ENCODE measurements around the gene LGSN. TPM values are rescaled to one million over a fixed set of nuclear protein-coding genes. Genes with fewer than 3 reads are reported as not detected.

LGSN gene
- total and polyA plus RNA-seq, 2 of the 8 experiments (the other 6 are each of a cell fraction or from before 2014, with no cell fraction given) = 0.08 TPM; not detected in 1

DNA sequence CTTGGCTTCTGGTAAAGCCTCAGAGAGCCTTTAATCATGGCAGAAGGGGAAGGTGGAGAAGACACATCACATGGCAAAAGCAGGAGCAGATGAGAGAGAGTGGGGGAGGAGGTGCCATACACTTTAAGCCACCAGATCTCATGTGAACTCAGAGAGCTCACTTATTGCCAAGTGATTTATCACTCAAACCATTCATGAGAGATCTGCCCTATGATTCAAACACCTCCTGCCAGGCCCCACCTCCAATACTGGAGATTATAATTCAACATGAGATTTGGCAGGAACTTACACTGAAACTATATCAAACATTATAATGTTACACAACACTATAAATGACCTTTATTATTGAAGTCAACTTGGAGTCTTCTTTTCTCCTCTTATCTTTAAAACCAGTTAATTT is 60.6 kb downstream of the LGSN start:
- H2BK20ac ChIP-seq (ENCODE audit: low read length) = no peak overlapping the region
- H2BK12ac ChIP-seq (ENCODE audit: low read depth, low read length) = no peak overlapping the region
- H3K23ac ChIP-seq (ENCODE audit: insufficient read length) = no peak overlapping the region
- no peak overlapping the region for H2BK15ac ChIP-seq (ENCODE audit: low read length)
- no peak overlapping the region for H3K56ac ChIP-seq (replicated peaks; ENCODE audit: insufficient read length, low read depth, low read length)
- no peak for DNase-seq (ENCODE audit: low read depth in 1 of 2, low spot score in 2 of 2)
- FAIRE-seq = no peak
- H3K4me1 ChIP-seq (replicated peaks in 1 of 4; ENCODE audit: control insufficient read depth in 3 of 4, insufficient read depth in 4 of 4, low read length in 3 of 4) = no peaks in the 10 kb centered on the region
- no peak overlapping the region for H4K8ac ChIP-seq (ENCODE audit: extremely low read depth, insufficient read depth, low read length)
- H4K5ac ChIP-seq (ENCODE audit: insufficient read length, low read depth, low read length) = no peak overlapping the region
- H2AK5ac ChIP-seq (ENCODE audit: low read depth, low read length) = no peak overlapping the region
- no peak overlapping the region for H3K27ac ChIP-seq (ENCODE audit: low read depth, low read length)
- no peak overlapping the region for H2BK5ac ChIP-seq (ENCODE audit: low read depth, low read length)
- H3K79me1 ChIP-seq (ENCODE audit: low read depth, low read length) = no peaks in the 10 kb centered on the region
- H3K79me2 ChIP-seq (ENCODE audit: control insufficient read depth in 1 of 2, insufficient read depth in 2 of 2, low read length in 2 of 2) = no peaks in the 10 kb centered on the region
- H3K9me3 ChIP-seq (ENCODE audit: insufficient read depth in 2 of 2, low read depth in 1 of 2, low read length in 1 of 2) = no peaks in the 10 kb centered on the region
- H3K36me3 ChIP-seq (ENCODE audit: control insufficient read depth in 2 of 4, insufficient read depth in 4 of 4, low read length in 3 of 4) = no peaks in the 10 kb centered on the region
- no peak overlapping the region for H3K4me2 ChIP-seq (ENCODE audit: insufficient read depth in 1 of 2, low read depth in 2 of 2, low read length in 2 of 2)
- no peaks in the 10 kb centered on the region for H3K27me3 ChIP-seq (replicated peaks in 1 of 4; ENCODE audit: control insufficient read depth in 3 of 4, extremely low read depth in 1 of 4, insufficient read depth in 3 of 4, low read length in 3 of 4)
- H3K14ac ChIP-seq (ENCODE audit: insufficient read length) = no peak overlapping the region
- ChIA-PET CTCF (ENCODE audit: partially characterized antibody) (interaction anchor here (0.9 to 1.3 kb wide), 2 partner anchors 13 to 21 kb away, joined by 3 to 8 read pairs; no protein-coding TSS in a partner anchor), POLR2A (ENCODE audit: partially characterized antibody) (no interaction called here)
- H3K23me2 ChIP-seq (ENCODE audit: low read depth, low read length) = no peaks in the 10 kb centered on the region
- no peak overlapping the region for H4K91ac ChIP-seq (replicated peaks; ENCODE audit: insufficient read length, low read length)
- no peak overlapping the region for H3K18ac ChIP-seq (ENCODE audit: extremely low read depth, low read length)
- H3K4me3 ChIP-seq (ENCODE audit: extremely low read depth in 1 of 4, insufficient read depth in 2 of 4, low read depth in 3 of 4, low read length in 4 of 4) = no peak overlapping the region
- no peak overlapping the region for H2AFZ ChIP-seq (ENCODE audit: low read length)
- no peak overlapping the region for H2BK120ac ChIP-seq (replicated peaks; ENCODE audit: low read depth, low read length)
- H3K4ac ChIP-seq (replicated peaks; ENCODE audit: insufficient read length, low read depth, low read length) = no peak overlapping the region
- H4K20me1 ChIP-seq (replicated peaks in 1 of 2; ENCODE audit: control insufficient read depth in 1 of 2, insufficient read depth in 2 of 2, low read length in 2 of 2) = no peaks in the 10 kb centered on the region
- H3K9ac ChIP-seq (replicated peaks in 1 of 4; ENCODE audit: extremely low read depth in 1 of 4, low read depth in 3 of 4, low read length in 3 of 4) = no peak overlapping the region
- TF ChIP-seq SUZ12 (IDR thresholded peaks at IDR 0.05; ENCODE audit: low read length) (no peak), FOSL1 (IDR thresholded peaks at IDR 0.05; ENCODE audit: insufficient read depth, low read depth, low read length) (no peak), KDM4A (IDR thresholded peaks at IDR 0.05; ENCODE audit: low read depth, low read length, severe bottlenecking) (no peak), JUN (IDR thresholded peaks at IDR 0.05; ENCODE audit: low read depth, low read length) (no peak), BRCA1 (IDR thresholded peaks at IDR 0.05; ENCODE audit: low read depth, low read length) (no peak), TAF1 (IDR thresholded peaks at IDR 0.05; ENCODE audit: low read depth, low read length) (no peak), EP300 (IDR thresholded peaks at IDR 0.05; ENCODE audit: borderline replicate concordance in 1 of 2, low read depth in 2 of 2, low read length in 2 of 2) (no peak), CBX8 (IDR thresholded peaks at IDR 0.05; ENCODE audit: borderline replicate concordance, low read depth, low read length) (no peak), PHF8 (conservative IDR thresholded peaks at IDR 0.05; ENCODE audit: low read depth, low read length) (no peak), NANOG (IDR thresholded peaks at IDR 0.05; ENCODE audit: insufficient read depth, low read depth, low read length, poor library complexity, severe bottlenecking) (no peak), ATF3 (IDR thresholded peaks at IDR 0.05; ENCODE audit: insufficient read depth, low read depth, low read length) (no peak), GTF2F1 (IDR thresholded peaks at IDR 0.05; ENCODE audit: borderline replicate concordance, low read depth, low read length) (no peak), SIN3A (conservative IDR thresholded peaks at IDR 0.05 in 1 of 2, IDR thresholded peaks at IDR 0.05 in 1 of 2; ENCODE audit: low read depth in 1 of 2, low read length in 2 of 2) (no peak), RBBP5 (IDR thresholded peaks at IDR 0.05; ENCODE audit: borderline replicate concordance, low read depth, low read length) (no peak), SP4 (IDR thresholded peaks at IDR 0.05; ENCODE audit: low read length) (no peak)

Data from H1 (cell line).